Stimulated activated CD4-positive, alpha-beta T cell treated with anti-CD3 and anti-CD28 coated beads, Interleukin-4, amount 100 ng/mL, for 1 hour (primary cell): ENCODE measurements around the gene CAPN15.
"Not testable (repeated sequence)": the region's sequence is repeated elsewhere in the genome, so short reads cannot be mapped to it uniquely, and the experiment has no call there.

Experiments
- DNase-seq: peaks from one replicate; pipeline ENCODE4 v3.0.0-alpha.2; 2020

Gene CAPN15

GRCh38 chr16:595094-595528 lies 67.6 kb downstream of the CAPN15 start:
- DNase-seq, result no peak

- no peak for DNase-seq
Observed at GRCh38 chr16:595942-596735, 68.6 kb downstream of the CAPN15 start.

- DNase-seq, result no peak
Observed at GRCh38 chr16:596736-597060, 69.2 kb downstream of the CAPN15 start.

- DNase-seq, result not testable (repeated sequence)
Observed at GRCh38 chr16:597655-598054, 70.1 kb downstream of the CAPN15 start.

GRCh38 chr16:598823-599739 lies 71.6 kb downstream of the CAPN15 start:
- DNase-seq, result no peak

- DNase-seq, result no peak
Observed at GRCh38 chr16:600781-601180, 73.3 kb downstream of the CAPN15 start.

- no peak for DNase-seq
Observed at GRCh38 chr16:603933-604332, 76.4 kb downstream of the CAPN15 start.
